Globus pallidus (tissue), 1 donor: ENCODE measurements around the gene UBR3.
A peak's percentile ranks its signal among the peaks of the same experiment; 100 is the strongest.

Experiments used
- DNase-seq: peaks from one replicate; pipeline ENCODE4 v3.0.0-alpha.2; 2015; ENCODE audit warnings: low spot score

Gene UBR3

GRCh38 chr2:170052151-170052550 is 224.9 kb downstream of the UBR3 start:
- DNase-seq: no peak

GRCh38 chr2:170054997-170055396 is 227.7 kb downstream of the UBR3 start:
- no peak for DNase-seq

- DNase-seq: no peak
Observed at GRCh38 chr2:170056900-170057299, 229.6 kb downstream of the UBR3 start.

GRCh38 chr2:170063456-170064235 is 236.4 kb downstream of the UBR3 start:
- no peak for DNase-seq

- no peak for DNase-seq
Observed at GRCh38 chr2:170070778-170071177, 243.5 kb downstream of the UBR3 start.

GRCh38 chr2:170073288-170073687 is 246.0 kb downstream of the UBR3 start:
- peak; percentile 88 for DNase-seq

GRCh38 chr2:170076189-170076588 is 248.9 kb downstream of the UBR3 start:
- DNase-seq: no peak

GRCh38 chr2:170077830-170078569 is 250.7 kb downstream of the UBR3 start:
- no peak for DNase-seq

GRCh38 chr2:170084820-170085491 is 257.7 kb downstream of the UBR3 start:
- DNase-seq: no peak

- DNase-seq: no peak
Observed at GRCh38 chr2:170086117-170086688, 258.9 kb downstream of the UBR3 start.

- no peak for DNase-seq
Observed at GRCh38 chr2:170086751-170087412, 259.6 kb downstream of the UBR3 start.

- no peak for DNase-seq
Observed at GRCh38 chr2:170087413-170087793, 260.1 kb downstream of the UBR3 start.

- no peak for DNase-seq
Observed at GRCh38 chr2:170088776-170089175, 261.5 kb downstream of the UBR3 start.

- DNase-seq: no peak
Observed at GRCh38 chr2:170090229-170090628, 263.0 kb downstream of the UBR3 start.

GRCh38 chr2:170091436-170091835 is 264.2 kb downstream of the UBR3 start:
- DNase-seq: no peak

GRCh38 chr2:170092436-170093060 is 265.3 kb downstream of the UBR3 start:
- DNase-seq: no peak

GRCh38 chr2:170095380-170095779 is 268.1 kb downstream of the UBR3 start:
- DNase-seq: no peak

GRCh38 chr2:170098626-170099312 is 271.5 kb downstream of the UBR3 start:
- no peak for DNase-seq

GRCh38 chr2:170101789-170102188 is 274.5 kb downstream of the UBR3 start:
- no peak for DNase-seq

- DNase-seq: no peak
Observed at GRCh38 chr2:170106102-170106840, 279.0 kb downstream of the UBR3 start.
